TTC549 (cell line): ENCODE data around the gene RPN1.

ENCODE experiments used
- FAIRE-seq: peaks from 2 replicates; lab custom pipeline; 2012; peaks lifted over from hg19 to GRCh38; lab: Jason Lieb, UNC

Gene RPN1

GRCh38 chr3:128578346-128578745, 72.3 kb downstream of the RPN1 start:
- no peak for FAIRE-seq

- FAIRE-seq, result no peak
Measured at GRCh38 chr3:128577711-128578110, 72.9 kb downstream of the RPN1 start.

- no peak for FAIRE-seq
Measured at GRCh38 chr3:128576290-128576689, 74.3 kb downstream of the RPN1 start.

- no peak for FAIRE-seq
Measured at GRCh38 chr3:128575777-128576176, 74.8 kb downstream of the RPN1 start.

GRCh38 chr3:128573707-128574162, 76.9 kb downstream of the RPN1 start:
- FAIRE-seq, result no peak

GRCh38 chr3:128573160-128573559, 77.5 kb downstream of the RPN1 start:
- no peak for FAIRE-seq

GRCh38 chr3:128572644-128573105, 77.9 kb downstream of the RPN1 start:
- FAIRE-seq, result no peak

GRCh38 chr3:128572013-128572412, 78.6 kb downstream of the RPN1 start:
- FAIRE-seq, result no peak
